H9 (cell line): ENCODE data around the gene EML1. TPM values are rescaled to one million over a fixed set of nuclear protein-coding genes. Genes with fewer than 3 reads are reported as not detected.

Experiments
- DNase-seq: peaks from one replicate; pipeline ENCODE4 v3.0.0-alpha.2; 2017
- H2AFZ ChIP-seq: one replicate; pipeline ENCODE4 v1.6.1; 2013; ENCODE audit warnings: mild to moderate bottlenecking, low read length, control low read depth, moderate library complexity
- H2AK5ac ChIP-seq: 2 replicates; pipeline ENCODE4 v1.6.1; 2013; ENCODE audit warnings: low read length, control low read depth, mixed read lengths; ENCODE audit not compliant: insufficient read length
- H2BK120ac ChIP-seq: one replicate; pipeline ENCODE4 v1.6.1; 2013; ENCODE audit warnings: low read depth, mild to moderate bottlenecking, low read length, control low read depth, inconsistent platforms; ENCODE audit not compliant: poor library complexity, severe bottlenecking
- H2BK12ac ChIP-seq: 2 replicates; pipeline ENCODE4 v1.6.1; 2013; ENCODE audit warnings: low read length, control low read depth, mixed read lengths, low read depth; ENCODE audit not compliant: insufficient read length
- H2BK15ac ChIP-seq: 2 replicates; pipeline ENCODE4 v1.6.1; 2013; ENCODE audit warnings: low read depth, low read length, control low read depth
- H2BK20ac ChIP-seq: one replicate; pipeline ENCODE4 v1.6.1; 2013; ENCODE audit warnings: low read depth, mild to moderate bottlenecking, low read length, control low read depth, inconsistent platforms; ENCODE audit not compliant: poor library complexity, severe bottlenecking
- H2BK5ac ChIP-seq: 2 replicates; pipeline ENCODE4 v1.6.1; 2013; ENCODE audit warnings: low read length, control low read depth, mixed read lengths; ENCODE audit not compliant: insufficient read length
- H3K14ac ChIP-seq: 2 replicates; pipeline ENCODE4 v1.6.1; 2013; ENCODE audit warnings: low read length, control low read depth; ENCODE audit not compliant: insufficient read depth
- H3K18ac ChIP-seq: 2 replicates; pipeline ENCODE4 v1.6.1; 2013; ENCODE audit warnings: low read depth, mild to moderate bottlenecking, mixed read lengths, low read length, control low read depth; ENCODE audit not compliant: insufficient read length
- H3K23ac ChIP-seq: 2 replicates; pipeline ENCODE4 v1.6.1; 2013; ENCODE audit warnings: low read length, control low read depth, mixed read lengths, low read depth; ENCODE audit not compliant: insufficient read length
- H3K23me2 ChIP-seq: 2 replicates; pipeline ENCODE4 v1.6.1; 2013; ENCODE audit warnings: low read depth, mild to moderate bottlenecking, mixed read lengths, low read length, control low read depth; ENCODE audit not compliant: insufficient read length, poor library complexity, severe bottlenecking
- H3K27ac ChIP-seq: 2 replicates; pipeline ENCODE4 v1.5.1; 2013; ENCODE audit warnings: low read length, control low read depth, mixed read lengths, low read depth; ENCODE audit not compliant: insufficient read length
- H3K27me3 ChIP-seq: 2 replicates; pipeline ENCODE4 v1.6.1; 2013; ENCODE audit warnings: low read length, control low read depth, inconsistent platforms; ENCODE audit not compliant: insufficient read depth
- H3K4ac ChIP-seq: 2 replicates; pipeline ENCODE4 v1.6.1; 2013; ENCODE audit warnings: low read depth, mild to moderate bottlenecking, control low read depth, inconsistent platforms, low read length, moderate library complexity
- H3K4me1 ChIP-seq: 2 replicates; pipeline ENCODE4 v1.6.1; 2013; ENCODE audit warnings: low read length, control low read depth, inconsistent platforms; ENCODE audit not compliant: insufficient read depth
- H3K4me2 ChIP-seq: 2 replicates; pipeline ENCODE4 v1.6.1; 2013; ENCODE audit warnings: low read length, control low read depth, mixed read lengths; ENCODE audit not compliant: insufficient read length, insufficient read depth
- H3K56ac ChIP-seq: 2 replicates; pipeline ENCODE4 v1.6.1; 2013; ENCODE audit warnings: low read depth, mild to moderate bottlenecking, mixed read lengths, low read length, control low read depth; ENCODE audit not compliant: insufficient read length
- H3K79me1 ChIP-seq: 2 replicates; pipeline ENCODE4 v1.6.1; 2013; ENCODE audit warnings: low read depth, mild to moderate bottlenecking, moderate library complexity, low read length, control low read depth, inconsistent platforms; ENCODE audit not compliant: insufficient read depth, poor library complexity, severe bottlenecking
- H3K79me2 ChIP-seq: 2 replicates; pipeline ENCODE4 v1.6.1; 2013; ENCODE audit warnings: low read length, control low read depth, inconsistent platforms; ENCODE audit not compliant: insufficient read depth
- H3K9ac ChIP-seq: 2 replicates; pipeline ENCODE4 v1.6.1; 2013; ENCODE audit warnings: low read length, control low read depth, mixed read lengths; ENCODE audit not compliant: insufficient read length; ENCODE audit errors: extremely low read depth
- H3K9me3 ChIP-seq: one replicate; pipeline ENCODE4 v1.6.1; 2013; ENCODE audit warnings: low read depth, low read length, inconsistent platforms; ENCODE audit not compliant: control insufficient read depth
- H3T11ph ChIP-seq: one replicate; pipeline ENCODE4 v1.6.1; 2013; ENCODE audit warnings: mild to moderate bottlenecking, low read length, control low read depth, inconsistent platforms
- H4K20me1 ChIP-seq: one replicate; pipeline ENCODE4 v1.6.1; 2013; ENCODE audit not compliant: control insufficient read depth, insufficient read length, insufficient read depth
- H4K5ac ChIP-seq: 2 replicates; pipeline ENCODE4 v1.6.1; 2013; ENCODE audit warnings: low read depth, mild to moderate bottlenecking, mixed read lengths, low read length, control low read depth; ENCODE audit not compliant: insufficient read length
- H4K8ac ChIP-seq: replicated peaks from 2 replicates; pipeline ENCODE4 v1.6.1; 2013; ENCODE audit warnings: low read length, control low read depth, mixed read lengths, low read depth; ENCODE audit not compliant: insufficient read length
- H4K91ac ChIP-seq: 2 replicates; pipeline ENCODE4 v1.6.1; 2013; ENCODE audit warnings: low read depth, mild to moderate bottlenecking, moderate library complexity, mixed read lengths, low read length, control low read depth; ENCODE audit not compliant: insufficient read length
- H3K27ac Mint-ChIP-seq, 3 experiments: 2 replicates in 2 of 3; 3 replicates in 1 of 3; pipeline ENCODE4 v1.8.0; 2020 to 2021; ENCODE audit warnings: mixed read lengths in 3 of 3, mild to moderate bottlenecking in 1 of 3, moderate library complexity in 1 of 3
- H3K27me3 Mint-ChIP-seq: 2 replicates; pipeline ENCODE4 v1.8.0; 2021; ENCODE audit warnings: low read depth, mild to moderate bottlenecking, moderate library complexity, mixed read lengths
- H3K36me3 Mint-ChIP-seq, 3 experiments: 2 replicates in 2 of 3; 3 replicates in 1 of 3; pipeline ENCODE4 v1.8.0; 2020 to 2021; ENCODE audit warnings: low read depth in 3 of 3, mixed read lengths in 3 of 3; ENCODE audit not compliant: insufficient read depth in 1 of 3
- H3K4me1 Mint-ChIP-seq, 2 experiments: 2 replicates each; pipeline ENCODE4 v1.8.0; 2020; ENCODE audit warnings: mixed read lengths in 2 of 2
- H3K4me3 Mint-ChIP-seq, 2 experiments: 2 replicates in 1 of 2; 3 replicates in 1 of 2; pipeline ENCODE4 v1.8.0; 2020 to 2021; ENCODE audit warnings: mild to moderate bottlenecking in 2 of 2, mixed read lengths in 2 of 2, moderate library complexity in 1 of 2
- H3K9me3 Mint-ChIP-seq, 2 experiments: 2 replicates in 1 of 2; 3 replicates in 1 of 2; pipeline ENCODE4 v1.8.0; 2020; ENCODE audit warnings: mild to moderate bottlenecking in 2 of 2, mixed read lengths in 2 of 2, moderate library complexity in 1 of 2
- CTCF ChIP-seq: fragments of 200-600 bp; sonication (generic); conservative IDR thresholded peaks from 3 replicates; pipeline ENCODE4 v1.8.0; 2021; ENCODE audit warnings: antibody characterized with exemption, mild to moderate bottlenecking
- WGBS: extraction: QIAGEN DNeasy Blood & Tissue Kit; methylation state at CpG from one replicate; pipeline ENCODE4 v1.1.7; 2013; ENCODE audit warnings: missing lambda C conversion rate, low lambda C conversion rate, mixed read lengths; ENCODE audit not compliant: insufficient read length; ENCODE audit errors: extremely low coverage; 5-methylcytosine and 5-hydroxymethylcytosine counted together
- total RNA-seq: library from RNA; stranded (reverse); gene quantifications from 2 replicates; pipeline ENCODE4 v1.2.1, GENCODE V29; 2021

EML1 gene
- total RNA-seq, 1 experiment from 2014 or later: 16.7 TPM

DNA sequence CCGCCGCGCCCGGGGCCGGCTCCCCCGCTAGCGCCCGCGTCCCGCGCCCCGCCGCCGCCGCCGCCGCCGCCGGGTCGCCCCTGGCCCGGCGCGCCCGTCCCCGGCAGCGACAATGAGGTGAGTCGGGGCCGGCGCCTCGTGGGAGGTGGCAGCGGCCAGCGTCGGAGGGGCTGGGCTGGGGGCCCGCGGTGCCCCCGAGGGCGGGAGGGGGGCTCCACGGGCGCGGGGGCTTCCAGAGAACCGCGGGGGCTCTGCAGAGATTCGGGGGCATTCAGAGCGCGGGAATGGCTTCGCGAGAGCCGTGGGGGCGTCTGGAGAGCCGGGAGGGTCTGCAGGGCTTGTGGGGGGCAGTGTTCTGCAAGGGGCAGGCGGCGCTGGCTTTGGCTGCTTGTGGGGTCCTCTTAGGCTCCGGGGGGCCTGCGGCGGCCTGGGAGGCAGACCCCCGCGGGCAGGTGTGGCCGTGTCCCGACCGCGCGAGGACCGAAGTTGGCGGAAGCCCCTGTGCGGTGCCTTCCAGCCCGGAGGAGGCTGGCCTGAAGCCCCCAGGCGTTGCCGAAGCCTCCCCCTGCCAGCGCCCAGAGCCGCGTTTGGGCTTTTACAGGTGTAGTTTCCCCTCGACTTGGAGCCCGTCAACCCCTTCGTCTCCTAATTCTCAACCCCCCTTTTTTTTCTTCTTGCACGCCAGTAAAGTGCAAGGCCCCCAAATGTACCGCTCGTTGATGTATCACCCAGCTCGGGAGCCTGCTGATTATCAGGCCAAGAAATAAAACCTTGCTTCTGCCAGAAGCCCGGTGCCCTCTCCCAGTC is 178.9 kb downstream of the EML1 start:
- no peak for TF ChIP-seq CTCF
- Histone ChIP-seq H3K18ac (no peak overlapping the region), H3K27me3 (peaks cover 17% of the 10 kb centered on the region; the same call in 1 of the 2 replicates), H3K23me2 (no peaks in the 10 kb centered on the region), H2BK120ac (no peak overlapping the region), H2BK5ac (no peak overlapping the region), H3K9ac (no peak overlapping the region), H3K4me1 (no peaks in the 10 kb centered on the region; the same call in 1 of the 2 replicates), H2BK15ac (no peak overlapping the region), H3K79me2 (peaks cover 3% of the 10 kb centered on the region; the same call in 1 of the 2 replicates), H3K27ac (no peak overlapping the region), H3K23ac (no peak overlapping the region), H3K4me2 (peak overlapping the region; percentile 64), H4K8ac (no peak overlapping the region), H4K5ac (no peak overlapping the region), H2AK5ac (no peak overlapping the region), H4K20me1 (no peaks in the 10 kb centered on the region), H2AFZ (no peak overlapping the region), H3T11ph (no peak overlapping the region), H3K14ac (no peak overlapping the region), H3K4ac (no peak overlapping the region), H3K9me3 (no peaks in the 10 kb centered on the region), H3K79me1 (no peaks in the 10 kb centered on the region), H4K91ac (no peak overlapping the region), H2BK20ac (no peak overlapping the region), H2BK12ac (no peak overlapping the region), H3K56ac (no peak overlapping the region)
- H3K27me3 Mint-ChIP-seq: peaks cover 51% of the 10 kb centered on the region
- WGBS: no CpG with 5 or more reads among the region's 79 CpGs
- peaks cover 0 to 28% (median 24%) of the 10 kb centered on the region in 3 experiments; a peak in 6 of 7 replicates for H3K36me3 Mint-ChIP-seq
- DNase-seq: no peak
- no peak overlapping the region; a peak in 1 of 7 replicates for H3K27ac Mint-ChIP-seq
- peaks cover 15 to 31% of the 10 kb centered on the region in 2 experiments for H3K4me1 Mint-ChIP-seq
- H3K9me3 Mint-ChIP-seq: peaks cover 17 to 22% of the 10 kb centered on the region in 2 experiments
- peak overlapping the region; percentile 83 to 96 for H3K4me3 Mint-ChIP-seq
